Measurements from ENCODE around the gene DPM1.

- no peak for TF ChIP-seq POLR2A (IDR thresholded peaks at IDR 0.05; ENCODE audit: low read depth, low read length)
- TF ChIP-seq CTCF (IDR thresholded peaks at IDR 0.05; ENCODE audit: extremely low read depth in 1 of 2, insufficient read depth in 1 of 2, low read depth in 1 of 2, low read length in 2 of 2), result no peak
- TF ChIP-seq, protein P1, sequence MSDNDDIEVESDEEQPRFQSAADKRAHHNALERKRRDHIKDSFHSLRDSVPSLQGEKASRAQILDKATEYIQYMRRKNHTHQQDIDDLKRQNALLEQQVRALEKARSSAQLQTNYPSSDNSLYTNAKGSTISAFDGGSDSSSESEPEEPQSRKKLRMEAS (IDR thresholded peaks at IDR 0.05; ENCODE audit: insufficient read depth, insufficient read length), result no peak
- TF ChIP-seq EZH2 (IDR thresholded peaks at IDR 0.05; ENCODE audit: borderline replicate concordance, low read depth, low read length, severe bottlenecking), result no peak
- TF ChIP-seq POLR2AphosphoS5 (IDR thresholded peaks at IDR 0.05; ENCODE audit: insufficient read depth, low read depth, low read length), result no peak
- no peak for TF ChIP-seq GATA2 (IDR thresholded peaks at IDR 0.05; ENCODE audit: insufficient read depth, insufficient read length, low read depth, low read length)
- no peak for TF ChIP-seq JUN (IDR thresholded peaks at IDR 0.05; ENCODE audit: borderline replicate concordance, insufficient read depth, insufficient read length, low read depth)
These were observed 17.5 kb upstream of the DPM1 start for GRCh38 chr20:50975701-50976330.
